HepG2 (cell line): ENCODE data around the gene U2AF2. TPM values are rescaled to one million over a fixed set of nuclear protein-coding genes. Genes with fewer than 3 reads are reported as not detected.

Experiments used
- ATAC-seq: fragments of 200-7000 bp; cut with Tn5 transposase; 3 replicates; pipeline ENCODE4 v1.9.1; 2020; ENCODE audit warnings: mild to moderate bottlenecking, moderate library complexity
- BruUV-seq: library from RNA; stranded (reverse); fragments of 400-500 nt; replicated peaks from 2 replicates; lab custom pipeline; 2021; lab: Mats Ljungman, UMichigan
- CTCF ChIA-PET: fragments of 300-600 bp; formaldehyde crosslinking; extraction: SDS; loops from one replicate; lab custom pipeline; 2021; ENCODE audit warnings: low total read pairs, inconsistent platforms, low intra/inter-chr PET ratio; lab: Yijun Ruan, JAX
- POLR2A ChIA-PET: fragments of 350-600 bp; sonication (Branson Sonifier 250); formaldehyde crosslinking; loops from one replicate; lab custom pipeline; 2020; ENCODE audit warnings: antibody characterized with exemption, inconsistent platforms; lab: Yijun Ruan, JAX
- DNase-seq: peaks from one replicate; pipeline ENCODE4 v3.0.0-alpha.2; 2015; ENCODE audit warnings: low spot score
- FAIRE-seq: peaks from 3 replicates; lab custom pipeline; 2011; peaks lifted over from hg19 to GRCh38; lab: Jason Lieb, UNC
- H2AFZ ChIP-seq: one replicate; pipeline ENCODE4 v1.6.1; 2011; ENCODE audit warnings: low read length, inconsistent platforms
- H3K27ac ChIP-seq: fragments of 300-600 bp; 3 replicates; pipeline ENCODE4 v1.8.0; 2011; ENCODE audit warnings: mixed run types, mild to moderate bottlenecking, mixed read lengths, low read length, inconsistent platforms; ENCODE audit not compliant: insufficient read depth; ENCODE audit errors: extremely low read length
- H3K27me3 ChIP-seq, 2 experiments: fragments of 200-600 bp in 1 of 2; 2 replicates in 1 of 2; 3 replicates in 1 of 2; pipeline versions ENCODE4 v1.6.0 to v1.8.0; 2011; ENCODE audit warnings: low read length in 2 of 2, mild to moderate bottlenecking in 2 of 2, moderate library complexity in 2 of 2, inconsistent platforms in 1 of 2; ENCODE audit not compliant: insufficient read depth in 2 of 2, control insufficient read depth in 1 of 2
- H3K36me3 ChIP-seq, 2 experiments: fragments of 200-600 bp in 1 of 2; replicated peaks in 1 of 2; 2 replicates in 1 of 2; 3 replicates in 1 of 2; pipeline versions ENCODE4 v1.5.1 to v1.8.0; 2011; ENCODE audit warnings: low read length in 2 of 2, inconsistent platforms in 1 of 2; ENCODE audit not compliant: insufficient read depth in 2 of 2, control insufficient read depth in 1 of 2
- H3K4me1 ChIP-seq: 2 replicates; pipeline ENCODE4 v1.5.1; 2012; ENCODE audit warnings: low read length, inconsistent platforms; ENCODE audit not compliant: insufficient read depth
- H3K4me2 ChIP-seq: 2 replicates; pipeline ENCODE4 v1.6.0; 2011; ENCODE audit warnings: low read depth, low read length, inconsistent platforms
- H3K4me3 ChIP-seq, 3 experiments: fragments of 200-600 bp in 1 of 3; sonication (generic), shearing (Covaris generic) in 1 of 3; replicated peaks in 1 of 3; 2 replicates each; pipeline ENCODE4 v1.5.1; 2011 to 2016; ENCODE audit warnings: low read length in 3 of 3, inconsistent platforms in 2 of 3, low read depth in 2 of 3, mild to moderate bottlenecking in 2 of 3, control low read depth in 1 of 3, mixed read lengths in 1 of 3; ENCODE audit not compliant: insufficient read depth in 1 of 3
- H3K79me2 ChIP-seq: one replicate; pipeline ENCODE4 v1.6.1; 2011; ENCODE audit warnings: low read length, inconsistent platforms; ENCODE audit not compliant: insufficient read depth
- H3K9ac ChIP-seq: 2 replicates; pipeline ENCODE4 v1.6.0; 2011; ENCODE audit warnings: mild to moderate bottlenecking, low read depth, low read length, inconsistent platforms; ENCODE audit not compliant: insufficient read depth
- H3K9me3 ChIP-seq: 2 replicates; pipeline ENCODE4 v1.5.1; 2012; ENCODE audit warnings: mild to moderate bottlenecking, low read length
- H4K20me1 ChIP-seq: 2 replicates; pipeline ENCODE4 v1.6.0; 2011; ENCODE audit warnings: inconsistent platforms, mild to moderate bottlenecking, low read length, moderate library complexity; ENCODE audit not compliant: insufficient read depth
- AGO2 ChIP-seq: fragments of 200-400 bp; formaldehyde crosslinking; optimal IDR thresholded peaks from 2 replicates; pipeline ENCODE3; 2017; ENCODE audit warnings: mild to moderate bottlenecking, low read depth, low read length, moderate library complexity
- BRF2 ChIP-seq: sonication (generic); formaldehyde crosslinking; IDR thresholded peaks from 2 replicates; pipeline ENCODE4 v1.8.1; 2022; ENCODE audit warnings: mild to moderate bottlenecking, missing genetic modification reagents
- POLR2AphosphoS5 ChIP-seq: IDR thresholded peaks from 2 replicates; pipeline ENCODE4 v1.6.1; 2012; ENCODE audit warnings: low read depth, low read length
- RBFOX2 ChIP-seq: fragments of 200-400 bp; formaldehyde crosslinking; IDR thresholded peaks from 2 replicates; pipeline ENCODE4 v1.6.1; 2017; ENCODE audit warnings: low read depth, mild to moderate bottlenecking, low read length
- RFX1 ChIP-seq: fragments of 450-650 bp; IDR thresholded peaks from 2 replicates; pipeline ENCODE4 v1.6.1; 2017
- WGBS: methylation state at CpG from one replicate; pipeline ENCODE4 v1.1.6; 2017; ENCODE audit warnings: low lambda C conversion rate; 5-methylcytosine and 5-hydroxymethylcytosine counted together
- in situ Hi-C: cut with HindIII; loops from 2 replicates; pipeline ENCODE4 v1.10.0; 2017; ENCODE audit warnings: low pct_unique_long_range_greater_than_20kb; ENCODE audit not compliant: extremely low pct_ligation_motif_present
- intact Hi-C: fragments of 100-400 bp; cut with micrococcal nuclease; formaldehyde crosslinking; loops from one replicate; pipeline ENCODE4 v1.10.0; 2022; ENCODE audit not compliant: unreplicated experiment
- polyA plus RNA-seq, 8 experiments: library from polyadenylated mRNA; depleted of rRNA in 3 of 8; stranded (reverse) in 7 of 8; unstranded in 1 of 8; fragments of >200 nt; fragmentation: Illumina TruSeq in 4 of 8; extraction: Trizol in 4 of 8; gene quantifications; 2 replicates each; pipeline versions ENCODE4 v1.2.1 to v1.2.3, GENCODE V29; 2011 to 2016; ENCODE audit warnings: low read depth in 4 of 8, missing spikeins in 1 of 8, mixed read lengths in 1 of 8; ENCODE audit not compliant: insufficient read depth in 1 of 8
- total RNA-seq, 5 experiments: library from RNA; depleted of rRNA; stranded (reverse); fragments of >200 nt; fragmentation: Illumina TruSeq; extraction: Trizol; gene quantifications; 2 replicates each; pipeline ENCODE4 v1.2.3, GENCODE V29; 2016; ENCODE audit warnings: low read depth in 1 of 5
- TF ChIP-seq, protein P1 (sequence below): sonication (generic); formaldehyde crosslinking; conservative IDR thresholded peaks from 2 replicates; pipeline ENCODE4 v1.8.0; 2022; ENCODE audit warnings: low read depth, missing genetic modification reagents

Gene U2AF2
- total and polyA plus RNA-seq, 2 of the 13 experiments (the other 11 are each of a cell fraction or from before 2014, with no cell fraction given) = 84.3 to 124 TPM

DNA sequence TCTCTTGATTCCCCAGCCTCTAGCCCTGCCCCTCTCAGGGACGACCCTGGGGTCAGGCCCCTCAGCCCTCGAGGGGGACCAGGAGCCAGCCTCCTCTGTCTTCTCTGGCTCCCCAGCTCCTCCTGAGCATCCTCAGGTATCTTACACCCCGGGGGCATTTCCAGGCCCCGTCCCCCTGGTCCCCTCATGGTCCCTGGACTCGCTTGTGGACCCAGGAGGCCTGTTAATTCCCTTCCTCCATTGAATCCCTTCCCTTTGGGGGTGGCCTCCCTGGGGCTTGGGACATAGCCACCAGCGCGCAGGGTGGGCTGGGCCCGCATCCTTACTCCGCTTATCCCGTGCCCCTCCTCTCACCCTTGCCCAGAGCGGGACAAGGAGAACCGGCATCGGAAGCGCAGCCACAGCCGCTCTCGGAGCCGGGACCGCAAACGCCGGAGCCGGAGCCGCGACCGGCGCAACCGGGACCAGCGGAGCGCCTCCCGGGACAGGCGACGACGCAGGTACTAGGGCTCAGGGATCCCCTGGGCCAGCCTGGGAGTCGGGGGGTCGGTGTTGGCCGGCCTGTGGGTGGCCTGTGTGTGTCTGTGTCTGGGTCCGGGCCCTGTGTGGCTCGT is 4.1 kb downstream of the U2AF2 start (continued):
- TF ChIP-seq, protein P1, sequence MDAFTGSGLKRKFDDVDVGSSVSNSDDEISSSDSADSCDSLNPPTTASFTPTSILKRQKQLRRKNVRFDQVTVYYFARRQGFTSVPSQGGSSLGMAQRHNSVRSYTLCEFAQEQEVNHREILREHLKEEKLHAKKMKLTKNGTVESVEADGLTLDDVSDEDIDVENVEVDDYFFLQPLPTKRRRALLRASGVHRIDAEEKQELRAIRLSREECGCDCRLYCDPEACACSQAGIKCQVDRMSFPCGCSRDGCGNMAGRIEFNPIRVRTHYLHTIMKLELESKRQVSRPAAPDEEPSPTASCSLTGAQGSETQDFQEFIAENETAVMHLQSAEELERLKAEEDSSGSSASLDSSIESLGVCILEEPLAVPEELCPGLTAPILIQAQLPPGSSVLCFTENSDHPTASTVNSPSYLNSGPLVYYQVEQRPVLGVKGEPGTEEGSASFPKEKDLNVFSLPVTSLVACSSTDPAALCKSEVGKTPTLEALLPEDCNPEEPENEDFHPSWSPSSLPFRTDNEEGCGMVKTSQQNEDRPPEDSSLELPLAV (CRISPR knock-in tag) = no peak
- TF ChIP-seq RBFOX2 = peak; percentile 70
- peak; percentile 91 for TF ChIP-seq AGO2
- no peak for TF ChIP-seq POLR2AphosphoS5
- TF ChIP-seq BRF2 (CRISPR knock-in tag) = no peak

- H2AFZ ChIP-seq = no peak overlapping the region
- H3K9me3 ChIP-seq = no peaks in the 10 kb centered on the region
- TF ChIP-seq RFX1 = no peak
- peaks cover 52% of the 10 kb centered on the region for H4K20me1 ChIP-seq
- BruUV-seq = no TSS peak
- H3K4me1 ChIP-seq = peaks cover 24% of the 10 kb centered on the region
- in situ Hi-C loops (no loop called here), intact Hi-C loops (no loop called here)
- WGBS = 88% methylated on average over 8 of the region's 9 CpGs
- H3K4me2 ChIP-seq = no peak overlapping the region
- H3K9ac ChIP-seq = no peak overlapping the region
- DNase-seq = no peak
- CTCF ChIA-PET = no interaction called here
- H3K27ac ChIP-seq = no peak overlapping the region
- POLR2A ChIA-PET = no interaction called here
- H3K4me3 ChIP-seq = no peak overlapping the region
- ATAC-seq = no peak
- H3K27me3 ChIP-seq = no peaks in the 10 kb centered on the region; a peak in 1 of 5 replicates
- H3K36me3 ChIP-seq = peaks cover 37 to 57% of the 10 kb centered on the region in 2 experiments
- FAIRE-seq = no peak
- peaks cover 69% of the 10 kb centered on the region for H3K79me2 ChIP-seq
Observed at GRCh38 chr19:55659822-55660221, 5.0 kb downstream of the U2AF2 start.
